ENCODE data around the gene DIS3L2.

DIS3L2 gene

GRCh38 chr2:231932985-231933915, 28.3 kb upstream of the DIS3L2 start:
- TF ChIP-seq ZFP3 (CRISPR knock-in tag; IDR thresholded peaks at IDR 0.05) (no peak), ARNTL (CRISPR knock-in tag; IDR thresholded peaks at IDR 0.05; ENCODE audit: borderline replicate concordance, low read depth) (no peak), CSDC2 (CRISPR knock-in tag; IDR thresholded peaks at IDR 0.05) (no peak), BACH2 (CRISPR knock-in tag; IDR thresholded peaks at IDR 0.05; ENCODE audit: borderline replicate concordance) (no peak), ZNF565 (CRISPR knock-in tag; conservative IDR thresholded peaks at IDR 0.05; ENCODE audit: low read depth) (no peak), TCF4 (CRISPR knock-in tag; IDR thresholded peaks at IDR 0.05; ENCODE audit: borderline replicate concordance) (no peak)
- no peak for ATAC-seq

GRCh38 chr2:231933916-231934401, 27.6 kb upstream of the DIS3L2 start:
- no peak for ATAC-seq
- TF ChIP-seq ZFP3 (CRISPR knock-in tag; IDR thresholded peaks at IDR 0.05) (no peak), SNAI2 (CRISPR knock-in tag; IDR thresholded peaks at IDR 0.05) (no peak), ISL1 (CRISPR knock-in tag; IDR thresholded peaks at IDR 0.05) (no peak), BACH2 (CRISPR knock-in tag; IDR thresholded peaks at IDR 0.05; ENCODE audit: borderline replicate concordance) (no peak), PATZ1 (CRISPR knock-in tag; IDR thresholded peaks at IDR 0.05; ENCODE audit: borderline replicate concordance) (no peak), GLIS3 (CRISPR knock-in tag; IDR thresholded peaks at IDR 0.05) (no peak), OSR1 (CRISPR knock-in tag; IDR thresholded peaks at IDR 0.05) (no peak), ARNTL (CRISPR knock-in tag; IDR thresholded peaks at IDR 0.05; ENCODE audit: borderline replicate concordance, low read depth) (no peak), TCF4 (CRISPR knock-in tag; IDR thresholded peaks at IDR 0.05; ENCODE audit: borderline replicate concordance) (no peak), CSDC2 (CRISPR knock-in tag; IDR thresholded peaks at IDR 0.05) (no peak), PPARA (CRISPR knock-in tag; IDR thresholded peaks at IDR 0.05; ENCODE audit: borderline replicate concordance) (no peak), CREB5 (CRISPR knock-in tag; IDR thresholded peaks at IDR 0.05; ENCODE audit: low read depth) (no peak), TSHZ2 (CRISPR knock-in tag; IDR thresholded peaks at IDR 0.05) (no peak), ZNF565 (CRISPR knock-in tag; conservative IDR thresholded peaks at IDR 0.05; ENCODE audit: low read depth) (no peak), ZC3H10 (CRISPR knock-in tag; IDR thresholded peaks at IDR 0.05) (no peak), ZNF70 (CRISPR knock-in tag; IDR thresholded peaks at IDR 0.05) (no peak), RARB (CRISPR knock-in tag; IDR thresholded peaks at IDR 0.05) (no peak)

GRCh38 chr2:231934441-231935206, 26.9 kb upstream of the DIS3L2 start:
- ATAC-seq: no peak
- TF ChIP-seq OSR1 (CRISPR knock-in tag; IDR thresholded peaks at IDR 0.05) (no peak), CSDC2 (CRISPR knock-in tag; IDR thresholded peaks at IDR 0.05) (no peak), ZNF8 (CRISPR knock-in tag; IDR thresholded peaks at IDR 0.05) (no peak), GLIS3 (CRISPR knock-in tag; IDR thresholded peaks at IDR 0.05) (no peak), CSRNP3 (CRISPR knock-in tag; IDR thresholded peaks at IDR 0.05) (no peak), ZFP30 (CRISPR knock-in tag; IDR thresholded peaks at IDR 0.05) (no peak), TOX (CRISPR knock-in tag; IDR thresholded peaks at IDR 0.05; ENCODE audit: borderline replicate concordance) (no peak), SNAI2 (CRISPR knock-in tag; IDR thresholded peaks at IDR 0.05) (no peak), POU6F1 (CRISPR knock-in tag; IDR thresholded peaks at IDR 0.05; ENCODE audit: borderline replicate concordance, low read depth) (no peak), ZNF565 (CRISPR knock-in tag; conservative IDR thresholded peaks at IDR 0.05; ENCODE audit: low read depth) (no peak), ISL1 (CRISPR knock-in tag; IDR thresholded peaks at IDR 0.05) (no peak), CREB5 (CRISPR knock-in tag; IDR thresholded peaks at IDR 0.05; ENCODE audit: low read depth) (no peak), TCF4 (CRISPR knock-in tag; IDR thresholded peaks at IDR 0.05; ENCODE audit: borderline replicate concordance) (no peak), ARNTL (CRISPR knock-in tag; IDR thresholded peaks at IDR 0.05; ENCODE audit: borderline replicate concordance, low read depth) (no peak)

Data from SK-N-SH treated with all-trans-retinoic acid at 6 μM for 48 hours (cell line).